ENCODE measurements around the gene ZNF831.

The ZNF831 gene

DNA sequence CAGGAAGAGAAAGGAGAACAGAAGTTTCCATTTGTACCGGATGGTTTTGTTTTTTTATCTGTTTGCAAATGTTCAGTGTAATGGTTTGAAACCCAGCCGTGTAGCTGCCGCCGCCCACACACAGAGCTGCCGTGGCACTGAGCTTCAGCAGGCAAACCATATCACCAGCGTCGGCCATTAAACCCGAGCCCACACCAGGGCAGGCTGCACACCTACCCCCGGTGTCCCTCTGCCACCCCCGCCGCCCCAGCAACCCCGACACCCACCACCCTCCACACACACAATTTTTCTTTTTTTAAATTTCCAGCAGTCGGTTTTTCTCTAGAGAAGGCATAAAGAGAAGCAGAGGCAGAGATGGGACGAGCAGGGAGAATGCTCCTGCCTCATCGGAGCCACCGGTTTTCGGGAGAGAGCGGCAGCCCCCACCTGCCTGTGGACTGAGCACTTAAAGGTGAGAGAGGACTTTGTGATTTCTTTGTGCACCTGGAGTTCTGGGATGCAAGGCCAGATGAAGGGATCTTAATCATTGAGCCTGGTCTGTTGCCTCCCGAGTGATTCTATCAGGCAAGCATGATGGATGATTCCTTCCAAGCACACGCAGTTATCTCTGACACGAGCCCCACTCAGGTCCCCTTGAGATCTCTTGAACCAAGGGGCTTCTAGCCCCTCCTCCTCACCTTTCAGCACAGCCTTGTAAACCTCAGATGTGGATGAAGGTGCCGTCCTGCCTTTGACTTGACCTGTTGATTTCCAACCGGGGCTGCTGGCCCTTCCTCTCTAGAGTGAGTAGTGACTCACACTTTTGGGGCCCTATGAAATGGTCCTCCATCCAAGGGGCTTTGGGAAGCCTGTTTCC lies 17.5 kb upstream of the ZNF831 start:
- TF ChIP-seq, protein P1, sequence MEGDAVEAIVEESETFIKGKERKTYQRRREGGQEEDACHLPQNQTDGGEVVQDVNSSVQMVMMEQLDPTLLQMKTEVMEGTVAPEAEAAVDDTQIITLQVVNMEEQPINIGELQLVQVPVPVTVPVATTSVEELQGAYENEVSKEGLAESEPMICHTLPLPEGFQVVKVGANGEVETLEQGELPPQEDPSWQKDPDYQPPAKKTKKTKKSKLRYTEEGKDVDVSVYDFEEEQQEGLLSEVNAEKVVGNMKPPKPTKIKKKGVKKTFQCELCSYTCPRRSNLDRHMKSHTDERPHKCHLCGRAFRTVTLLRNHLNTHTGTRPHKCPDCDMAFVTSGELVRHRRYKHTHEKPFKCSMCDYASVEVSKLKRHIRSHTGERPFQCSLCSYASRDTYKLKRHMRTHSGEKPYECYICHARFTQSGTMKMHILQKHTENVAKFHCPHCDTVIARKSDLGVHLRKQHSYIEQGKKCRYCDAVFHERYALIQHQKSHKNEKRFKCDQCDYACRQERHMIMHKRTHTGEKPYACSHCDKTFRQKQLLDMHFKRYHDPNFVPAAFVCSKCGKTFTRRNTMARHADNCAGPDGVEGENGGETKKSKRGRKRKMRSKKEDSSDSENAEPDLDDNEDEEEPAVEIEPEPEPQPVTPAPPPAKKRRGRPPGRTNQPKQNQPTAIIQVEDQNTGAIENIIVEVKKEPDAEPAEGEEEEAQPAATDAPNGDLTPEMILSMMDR (conservative IDR thresholded peaks at IDR 0.05; ENCODE audit: low read depth, low read length), result no peak
- no peak overlapping the region for H3K4me3 ChIP-seq (ENCODE audit: low read length)

DNA sequence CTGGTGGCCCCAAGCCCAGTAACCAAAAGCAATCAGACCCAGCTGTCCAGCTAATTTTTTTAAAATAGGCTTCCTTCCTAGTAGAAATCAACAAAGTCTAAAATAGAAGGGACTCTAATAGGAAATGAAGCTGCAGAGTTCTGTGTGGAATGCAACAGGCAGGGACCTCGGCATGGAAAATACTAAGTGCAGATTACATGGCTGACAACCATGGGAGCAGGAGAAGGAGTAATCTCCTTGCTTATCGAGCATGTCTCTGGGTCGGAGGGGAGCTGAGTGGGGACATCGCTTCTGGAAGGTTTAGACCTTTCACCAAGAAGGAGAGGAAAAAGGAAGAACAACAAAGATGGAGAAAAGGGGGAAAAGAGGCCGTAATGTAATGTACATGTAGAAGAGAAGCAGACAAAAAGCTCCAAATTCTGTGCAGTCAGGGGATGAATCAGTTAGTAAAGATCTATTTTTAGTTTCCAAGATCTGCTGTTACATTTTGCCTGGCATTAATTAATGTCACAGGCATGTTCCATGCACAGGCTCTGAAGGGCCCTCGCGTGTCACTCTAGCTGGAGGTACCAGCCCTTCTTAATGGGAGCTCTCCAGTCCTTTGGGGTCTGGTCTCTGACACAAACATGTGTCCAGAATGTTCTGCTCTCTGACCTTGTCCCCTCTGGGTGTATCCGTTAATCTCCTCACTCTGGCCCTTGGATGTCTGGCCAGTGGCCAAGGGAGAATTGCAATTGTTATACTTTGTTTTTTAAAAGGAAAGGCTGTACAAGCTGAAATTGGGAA lies 16.6 kb upstream of the ZNF831 start:
- TF ChIP-seq, protein P1 (conservative IDR thresholded peaks at IDR 0.05; ENCODE audit: low read depth, low read length), result no peak
- DNase-seq (ENCODE audit: low read depth), result no peak
- no peak overlapping the region for H3K4me3 ChIP-seq (ENCODE audit: low read length)

More for the DNA sequence above, 17.5 kb upstream of the ZNF831 start:
- no peak for DNase-seq (ENCODE audit: low read depth)

DNA sequence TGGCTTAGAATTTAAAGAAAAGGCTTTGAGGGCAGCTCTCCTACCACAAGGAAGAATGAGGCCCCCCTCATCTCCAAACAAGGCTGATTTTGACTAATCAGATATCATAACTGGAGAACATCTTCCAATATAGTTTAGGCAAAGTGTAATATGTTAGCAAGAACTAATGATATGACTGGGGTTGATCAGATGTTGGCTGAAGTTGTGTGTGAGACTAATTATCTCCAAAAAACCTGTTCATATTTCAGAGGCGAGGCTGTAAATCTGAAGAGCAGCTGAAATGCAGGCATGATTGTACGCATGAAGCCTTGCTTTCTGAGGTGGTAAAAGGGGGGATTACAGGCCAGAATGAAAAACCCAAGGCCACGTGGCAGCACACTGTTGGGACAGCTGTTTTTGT lies 16.0 kb upstream of the ZNF831 start:
- no peak overlapping the region for H3K4me3 ChIP-seq (ENCODE audit: low read length)
- TF ChIP-seq, protein P1 (conservative IDR thresholded peaks at IDR 0.05; ENCODE audit: low read depth, low read length), result no peak
- DNase-seq (ENCODE audit: low read depth), result no peak

DNA sequence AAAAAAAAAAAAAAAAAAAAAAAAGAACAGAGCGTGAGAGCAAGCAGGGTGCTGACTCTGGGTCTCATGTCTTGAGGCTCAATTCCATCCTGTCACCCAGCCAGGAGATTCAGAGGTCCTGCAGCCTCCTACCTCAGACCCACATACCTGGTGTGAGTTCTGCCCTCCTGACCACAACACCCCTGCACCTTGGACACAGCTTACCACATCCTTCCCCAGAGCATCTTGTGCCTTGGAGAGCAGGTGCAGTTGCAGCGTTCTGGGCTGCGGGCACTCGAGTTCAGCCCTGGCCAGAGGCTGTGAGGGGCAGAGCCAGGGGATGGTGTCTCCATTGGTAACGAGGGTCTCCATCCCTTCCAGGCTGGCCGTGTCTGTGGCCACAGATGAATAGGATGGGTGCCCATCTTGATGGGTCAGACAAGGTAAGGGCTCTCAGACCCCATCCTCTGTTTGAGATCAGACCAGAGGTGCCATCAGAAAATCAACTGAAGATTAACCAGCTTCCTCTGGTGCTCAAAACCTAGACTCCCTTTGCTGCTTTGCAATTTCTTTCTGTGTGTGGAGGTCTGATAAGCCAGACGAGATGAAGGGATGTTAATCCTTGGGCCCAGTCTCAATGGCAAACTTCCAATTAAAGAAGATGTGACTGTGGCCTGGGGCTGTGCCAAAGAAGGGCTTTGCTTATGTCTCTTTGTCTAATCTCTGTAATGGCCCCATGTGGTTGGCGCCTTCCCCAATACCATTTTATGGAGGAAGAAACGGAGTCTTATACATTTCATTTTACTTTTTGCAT lies 14.7 kb upstream of the ZNF831 start:
- TF ChIP-seq, protein P1 (conservative IDR thresholded peaks at IDR 0.05; ENCODE audit: low read depth, low read length), result no peak
- no peak for DNase-seq (ENCODE audit: low read depth)
- no peak overlapping the region for H3K4me3 ChIP-seq (ENCODE audit: low read length)

DNA sequence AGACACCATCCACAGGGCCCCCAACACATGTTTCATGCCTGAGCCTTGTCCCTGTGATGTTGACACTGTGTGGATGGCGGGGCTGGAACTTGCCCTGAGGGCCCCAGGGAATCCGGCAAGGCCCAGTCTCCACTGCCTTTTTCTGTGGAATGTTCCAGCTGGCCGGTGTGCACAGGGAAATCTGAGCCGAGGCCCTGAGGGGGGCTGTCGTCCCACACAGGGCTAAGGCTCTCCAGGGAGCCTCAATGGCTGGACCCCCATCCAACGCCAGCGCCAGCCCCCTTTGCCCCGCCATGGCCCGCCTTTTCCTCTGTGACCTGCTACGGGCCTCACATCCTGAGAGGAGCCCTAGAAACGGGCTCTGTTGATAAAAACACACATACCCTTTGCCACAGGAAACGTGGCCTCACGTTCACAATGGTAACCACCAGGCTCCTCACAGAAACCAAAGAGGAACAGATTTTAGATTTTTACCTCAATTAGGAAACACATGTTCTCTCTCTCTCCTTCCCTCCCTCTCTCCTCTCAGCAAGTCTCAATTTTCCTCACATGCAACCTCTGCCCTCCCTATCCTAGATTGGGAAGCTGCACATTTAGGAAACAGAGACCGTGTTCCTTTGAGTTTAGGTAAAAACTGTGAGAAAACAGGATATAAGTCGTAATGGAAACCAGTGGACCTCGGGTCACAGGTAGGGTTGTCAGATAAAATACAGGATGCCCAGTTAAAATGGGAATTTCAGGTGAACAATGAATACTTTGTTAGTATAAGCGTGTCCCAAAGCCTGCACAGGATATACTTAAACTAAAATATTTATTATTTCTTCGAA lies 13.7 kb upstream of the ZNF831 start:
- no peak for DNase-seq (ENCODE audit: low read depth)
- H3K4me3 ChIP-seq (ENCODE audit: low read length), result no peak overlapping the region
- TF ChIP-seq, protein P1 (conservative IDR thresholded peaks at IDR 0.05; ENCODE audit: low read depth, low read length), result no peak

DNA sequence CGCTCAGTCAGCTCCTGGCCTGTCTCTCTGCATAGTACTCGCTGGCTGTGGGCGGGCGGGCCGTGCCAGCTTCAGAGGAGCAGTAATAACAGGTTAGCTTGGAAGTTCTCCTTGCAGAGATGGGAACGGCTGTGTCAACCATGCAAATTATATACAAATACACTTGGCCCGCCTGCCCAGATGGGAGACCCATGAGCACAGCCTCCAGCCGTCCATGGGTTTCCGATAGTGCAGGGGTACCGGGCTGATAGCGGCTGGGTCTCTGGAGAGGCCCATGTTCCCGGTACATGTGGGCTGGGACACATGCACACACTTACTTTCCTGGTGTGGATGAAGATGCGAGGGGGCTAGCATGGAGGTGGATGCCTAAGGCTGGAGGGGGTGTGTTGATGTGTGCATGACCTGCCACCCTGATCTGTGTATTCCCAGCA lies 12.8 kb upstream of the ZNF831 start:
- DNase-seq (ENCODE audit: low read depth), result no peak
- no peak overlapping the region for H3K4me3 ChIP-seq (ENCODE audit: low read length)
- TF ChIP-seq, protein P1 (conservative IDR thresholded peaks at IDR 0.05; ENCODE audit: low read depth, low read length), result no peak

Measured in retinal pigment epithelial cell (primary cell).